SHP77 treated with DMSO at 0.1 percent for 48 hours (cell line): ENCODE data around the gene DBX1.

Source experiments
- DNase-seq: peaks from one replicate; lab custom pipeline; 2025; lab: John Stamatoyannopoulos, UW

The DBX1 gene

DNA sequence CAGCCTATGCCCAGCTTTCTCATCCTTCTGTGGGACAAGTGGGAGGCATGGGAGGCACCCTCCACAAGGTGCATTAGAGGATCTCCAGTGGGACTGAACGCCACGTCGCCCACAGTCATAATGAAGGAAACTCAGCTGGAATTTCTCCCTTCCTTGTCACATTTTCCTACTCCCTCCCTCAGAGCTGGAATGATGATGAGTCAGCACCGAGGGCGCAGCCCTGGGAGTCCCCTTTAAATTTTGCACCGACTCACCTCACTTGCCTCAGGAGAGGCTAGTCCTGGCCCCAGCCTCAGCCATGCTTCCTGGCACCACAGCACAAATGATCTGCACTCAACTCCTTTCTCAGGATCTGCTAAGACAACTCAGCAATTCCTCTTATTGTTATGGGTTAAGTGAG, 34.3 kb downstream of the DBX1 start:
- no peak for DNase-seq

DNA sequence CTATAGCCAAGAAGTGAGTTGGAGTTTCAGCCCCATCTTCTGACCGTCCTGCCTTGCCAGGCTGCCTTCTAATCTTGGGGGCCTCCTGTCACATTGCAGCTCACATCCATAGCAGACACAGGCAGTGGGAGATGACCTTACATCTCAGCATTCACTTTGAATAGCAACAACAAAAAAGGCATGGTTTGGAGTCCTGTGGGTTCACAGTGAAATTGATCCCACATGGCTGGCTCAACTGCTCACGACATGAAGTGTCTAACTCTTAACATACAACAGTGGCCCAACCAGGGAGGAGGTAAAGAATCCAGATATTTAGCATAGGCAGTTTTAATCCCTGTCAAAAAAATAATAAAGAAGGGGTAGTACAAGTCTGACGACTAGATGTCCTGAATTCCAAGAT, 38.1 kb downstream of the DBX1 start:
- DNase-seq, result no peak

GRCh38 chr11:20120134-20120925, 39.9 kb downstream of the DBX1 start:
- DNase-seq, result no peak

- no peak for DNase-seq
Measured at GRCh38 chr11:20119315-20119714, 41.0 kb downstream of the DBX1 start.

DNA sequence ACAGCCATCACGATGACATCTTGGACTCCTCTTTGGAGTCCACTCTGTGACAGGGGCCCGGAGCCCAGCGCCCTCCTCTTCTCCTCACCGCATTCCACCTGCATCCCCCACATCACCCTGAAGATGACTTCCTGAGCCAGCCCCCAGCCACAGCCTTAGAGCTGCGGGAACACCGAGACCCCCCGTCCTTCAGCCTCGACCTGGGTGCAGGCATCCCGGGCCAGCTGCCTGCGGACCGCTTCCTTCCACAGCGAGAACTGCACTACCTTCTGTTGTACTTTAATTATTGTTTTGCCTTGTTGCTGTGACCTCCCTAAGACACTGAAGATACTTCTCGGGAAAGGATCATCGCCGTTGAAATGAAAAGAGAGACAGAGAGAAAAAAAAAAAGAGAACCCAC, 42.1 kb downstream of the DBX1 start:
- DNase-seq, result no peak

DNA sequence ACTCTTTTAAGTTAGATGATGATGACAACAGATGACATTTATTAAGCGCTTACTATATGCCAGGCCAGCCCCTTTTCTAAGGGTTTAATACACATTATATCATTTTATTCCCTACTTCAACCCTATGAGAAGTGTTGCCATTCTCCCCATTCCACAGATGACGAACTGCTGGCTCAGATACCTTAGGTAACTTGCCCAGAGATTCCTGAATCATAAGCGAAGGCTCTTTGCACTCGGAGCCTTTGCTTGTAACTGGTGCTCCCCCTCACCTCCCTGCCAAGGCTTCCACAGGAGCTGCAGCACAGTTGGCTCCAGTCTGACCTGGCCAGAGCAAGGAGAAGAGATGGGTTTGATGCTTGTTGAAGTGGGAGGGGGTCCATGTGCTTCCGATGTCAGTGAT, 43.0 kb downstream of the DBX1 start:
- no peak for DNase-seq

- DNase-seq, result no peak
Measured at GRCh38 chr11:20116825-20117224, 43.5 kb downstream of the DBX1 start.

GRCh38 chr11:20114588-20114987, 45.7 kb downstream of the DBX1 start:
- DNase-seq, result no peak

GRCh38 chr11:20113149-20113438, 47.2 kb downstream of the DBX1 start:
- DNase-seq, result no peak

DNA sequence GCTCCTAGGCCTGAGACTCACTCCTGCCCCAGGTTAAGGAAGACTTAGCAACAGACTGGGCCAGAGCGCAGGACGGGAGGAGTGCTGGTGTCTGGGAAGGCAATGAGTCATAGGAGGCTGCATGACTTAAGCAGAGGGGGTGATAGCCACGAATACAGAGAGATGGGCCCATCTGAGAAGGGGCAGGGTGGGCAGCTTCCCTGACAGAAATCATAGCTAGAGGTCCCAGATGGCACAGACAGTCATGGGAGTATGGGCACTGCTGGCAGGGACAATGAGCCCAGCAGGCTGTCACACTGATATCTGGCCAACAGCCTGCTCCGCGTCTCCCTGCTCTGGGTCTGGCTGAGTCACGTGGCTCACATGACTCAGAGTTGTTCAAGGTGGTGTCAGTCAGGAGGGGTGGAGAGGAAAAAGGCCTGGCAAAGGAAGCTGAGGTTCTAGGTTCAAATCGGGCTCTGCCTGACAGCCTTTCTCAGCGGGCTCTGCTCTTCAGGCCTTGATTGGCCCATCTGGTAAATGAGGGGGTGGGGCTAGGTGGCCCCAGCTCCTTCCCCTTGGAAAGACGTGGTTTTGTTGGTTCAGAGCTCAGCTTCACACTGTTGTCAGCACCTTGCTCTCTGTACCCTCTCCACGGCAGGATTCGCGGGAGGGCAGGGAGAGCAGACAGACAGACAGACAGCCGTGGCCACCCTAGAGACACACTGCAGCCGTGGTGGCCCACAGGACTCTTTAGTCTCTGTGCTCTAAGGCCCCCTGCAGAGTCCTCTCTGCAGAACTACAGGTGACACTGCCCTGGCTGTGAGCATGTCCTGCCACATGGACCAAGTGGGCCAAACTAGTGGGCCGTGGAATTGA, 47.8 kb downstream of the DBX1 start:
- no peak for DNase-seq

- DNase-seq, result no peak
Measured at GRCh38 chr11:20111871-20112270, 48.4 kb downstream of the DBX1 start.

DNA sequence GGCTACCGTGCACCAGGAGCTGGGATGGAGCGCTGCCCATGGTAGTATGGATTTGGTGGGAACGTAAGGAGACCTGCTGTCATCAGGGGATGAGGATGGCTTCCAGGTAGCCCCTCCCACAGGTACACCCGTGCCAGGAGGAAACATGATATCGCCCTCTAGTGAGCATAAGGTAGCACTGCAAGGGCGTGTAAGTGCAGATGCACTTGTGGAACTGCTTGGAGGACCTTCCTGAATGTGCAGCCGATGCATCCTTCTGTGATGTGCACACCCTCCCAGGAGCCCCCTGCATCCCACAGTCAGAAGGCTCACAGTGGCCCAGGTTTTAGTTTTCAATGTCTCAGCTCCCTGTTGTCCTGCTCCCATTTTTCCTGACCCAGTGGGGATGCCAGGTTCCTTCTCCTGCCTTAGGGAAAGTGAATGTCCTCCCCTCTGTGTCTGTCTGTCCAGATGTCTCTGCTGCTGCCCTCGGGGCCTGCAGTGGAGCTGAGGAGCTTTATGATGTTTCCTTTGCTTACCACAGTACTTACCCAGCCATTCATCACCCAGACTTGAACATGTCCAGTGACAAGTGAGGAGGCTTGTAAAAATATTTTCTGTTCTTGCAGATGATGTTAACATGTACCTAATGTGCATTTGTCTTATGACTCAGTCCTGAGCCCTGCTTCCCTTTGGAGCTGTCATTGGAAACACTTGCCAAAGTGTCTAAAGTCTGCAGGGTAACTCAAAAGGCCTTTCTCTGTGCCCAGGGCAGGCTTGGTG, 49.2 kb downstream of the DBX1 start:
- no peak for DNase-seq

GRCh38 chr11:20109731-20110445, 50.4 kb downstream of the DBX1 start:
- no peak for DNase-seq
